ENCODE measurements around the gene ERVK3-1.

ERVK3-1 gene

DNA sequence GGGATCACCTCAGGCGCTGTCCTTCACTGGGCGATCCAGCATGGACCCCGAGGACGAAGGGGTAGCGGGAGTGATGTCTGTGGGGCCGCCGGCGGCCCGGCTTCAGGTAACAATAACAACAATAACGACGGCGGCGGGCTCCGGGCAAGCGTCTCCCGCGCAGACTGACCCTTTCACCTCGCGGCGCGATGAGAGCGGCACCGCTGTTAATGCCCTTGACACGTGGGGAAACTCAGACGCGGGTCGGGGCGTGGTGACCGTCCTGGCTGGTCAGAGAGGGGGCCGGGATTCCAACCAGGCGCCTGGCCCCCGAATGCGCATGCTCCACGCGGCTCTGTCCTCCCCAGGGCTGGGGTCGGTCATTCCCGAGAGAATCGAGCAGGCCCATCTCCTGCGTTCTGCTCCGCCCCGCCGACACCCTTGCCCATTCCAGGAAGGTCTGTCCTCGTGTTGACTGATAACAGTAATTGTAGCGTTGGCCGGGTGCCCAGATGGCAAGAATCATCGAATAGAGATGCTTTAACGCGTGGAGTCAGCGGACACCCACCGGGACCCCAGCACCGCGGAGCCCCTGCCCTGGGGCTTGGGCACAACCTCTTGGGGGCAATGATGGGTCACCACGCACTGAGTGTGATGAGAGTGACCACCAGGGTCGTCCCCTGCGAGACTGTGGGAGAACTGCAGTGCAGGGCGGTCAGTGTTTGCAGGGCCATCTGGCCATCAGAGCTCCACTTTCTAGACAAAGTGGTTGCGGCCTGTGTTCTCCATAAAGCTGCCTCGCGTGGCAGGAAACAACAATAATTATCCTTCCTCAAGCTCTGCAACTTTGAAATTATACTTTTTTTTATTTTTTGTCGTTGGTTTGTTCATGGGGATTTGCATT, 25.9 kb upstream of the ERVK3-1 start:
- H3K36me3 ChIP-seq (replicated peaks; ENCODE audit: low read depth, low read length): peaks cover 67% of the 10 kb centered on the region
- H2AFZ ChIP-seq (ENCODE audit: low read depth, low read length): peak overlapping the region; percentile 82
- H3K79me2 ChIP-seq (ENCODE audit: low read length): peaks cover 55% of the 10 kb centered on the region

DNA sequence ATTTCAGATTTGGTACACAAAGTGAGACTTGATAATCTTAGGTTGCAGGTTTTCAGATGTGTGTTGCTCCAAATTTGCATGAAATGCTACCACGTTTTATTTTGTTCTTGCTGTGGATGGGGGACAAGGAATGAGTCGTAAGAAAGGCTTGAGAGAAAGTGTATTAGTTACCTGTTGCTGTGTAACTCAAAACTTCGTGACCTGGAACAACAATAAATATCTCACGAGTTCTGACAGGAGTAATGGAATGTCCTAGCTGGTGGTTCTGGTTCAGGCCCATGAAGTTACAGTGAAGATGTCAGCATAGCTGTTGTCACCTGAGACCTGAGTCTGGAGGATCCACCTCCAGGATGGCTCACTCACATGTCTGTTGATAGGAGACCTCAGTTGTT, 25.3 kb upstream of the ERVK3-1 start:
- no peak overlapping the region for H2AFZ ChIP-seq (ENCODE audit: low read depth, low read length)
- no peak overlapping the region for H3K27ac ChIP-seq (ENCODE audit: low read length)
- peaks cover 14% of the 10 kb centered on the region for H3K9me3 ChIP-seq (ENCODE audit: insufficient read depth, low read length)
- peaks cover 65% of the 10 kb centered on the region for H3K36me3 ChIP-seq (replicated peaks; ENCODE audit: low read depth, low read length)
- peaks cover 13% of the 10 kb centered on the region for H3K4me1 ChIP-seq (ENCODE audit: low read length)
- peak overlapping the region; percentile 88 for H3K9ac ChIP-seq (ENCODE audit: low read length)
- peak overlapping the region; percentile 90 for H3K4me2 ChIP-seq (ENCODE audit: low read length)
- H4K20me1 ChIP-seq (ENCODE audit: insufficient read depth, low read length): no peaks in the 10 kb centered on the region
- TF ChIP-seq, protein P1, sequence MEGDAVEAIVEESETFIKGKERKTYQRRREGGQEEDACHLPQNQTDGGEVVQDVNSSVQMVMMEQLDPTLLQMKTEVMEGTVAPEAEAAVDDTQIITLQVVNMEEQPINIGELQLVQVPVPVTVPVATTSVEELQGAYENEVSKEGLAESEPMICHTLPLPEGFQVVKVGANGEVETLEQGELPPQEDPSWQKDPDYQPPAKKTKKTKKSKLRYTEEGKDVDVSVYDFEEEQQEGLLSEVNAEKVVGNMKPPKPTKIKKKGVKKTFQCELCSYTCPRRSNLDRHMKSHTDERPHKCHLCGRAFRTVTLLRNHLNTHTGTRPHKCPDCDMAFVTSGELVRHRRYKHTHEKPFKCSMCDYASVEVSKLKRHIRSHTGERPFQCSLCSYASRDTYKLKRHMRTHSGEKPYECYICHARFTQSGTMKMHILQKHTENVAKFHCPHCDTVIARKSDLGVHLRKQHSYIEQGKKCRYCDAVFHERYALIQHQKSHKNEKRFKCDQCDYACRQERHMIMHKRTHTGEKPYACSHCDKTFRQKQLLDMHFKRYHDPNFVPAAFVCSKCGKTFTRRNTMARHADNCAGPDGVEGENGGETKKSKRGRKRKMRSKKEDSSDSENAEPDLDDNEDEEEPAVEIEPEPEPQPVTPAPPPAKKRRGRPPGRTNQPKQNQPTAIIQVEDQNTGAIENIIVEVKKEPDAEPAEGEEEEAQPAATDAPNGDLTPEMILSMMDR (IDR thresholded peaks at IDR 0.05; ENCODE audit: low read depth, low read length): no peak
- no peak for TF ChIP-seq EZH2phosphoT487 (IDR thresholded peaks at IDR 0.05; ENCODE audit: low read depth)
- peaks cover 57% of the 10 kb centered on the region for H3K79me2 ChIP-seq (ENCODE audit: low read length)
- no peaks in the 10 kb centered on the region for H3K27me3 ChIP-seq (ENCODE audit: low read depth, low read length)
- H3K4me3 ChIP-seq (ENCODE audit: low read length): peak overlapping the region; percentile 84

More for the DNA sequence above, 25.9 kb upstream of the ERVK3-1 start:
- Histone ChIP-seq H3K4me3 (ENCODE audit: low read length) (peak overlapping the region; percentile 84), H3K27me3 (ENCODE audit: low read depth, low read length) (no peaks in the 10 kb centered on the region), H3K9me3 (ENCODE audit: insufficient read depth, low read length) (peaks cover 14% of the 10 kb centered on the region), H4K20me1 (ENCODE audit: insufficient read depth, low read length) (no peaks in the 10 kb centered on the region), H3K27ac (ENCODE audit: low read length) (peak overlapping the region; percentile 41), H3K4me1 (ENCODE audit: low read length) (peaks cover 13% of the 10 kb centered on the region), H3K9ac (ENCODE audit: low read length) (peak overlapping the region; percentile 88), H3K4me2 (ENCODE audit: low read length) (peak overlapping the region; percentile 90)
- TF ChIP-seq, protein P1 (IDR thresholded peaks at IDR 0.05; ENCODE audit: low read depth, low read length): no peak
- TF ChIP-seq EZH2phosphoT487 (IDR thresholded peaks at IDR 0.05; ENCODE audit: low read depth): no peak

DNA sequence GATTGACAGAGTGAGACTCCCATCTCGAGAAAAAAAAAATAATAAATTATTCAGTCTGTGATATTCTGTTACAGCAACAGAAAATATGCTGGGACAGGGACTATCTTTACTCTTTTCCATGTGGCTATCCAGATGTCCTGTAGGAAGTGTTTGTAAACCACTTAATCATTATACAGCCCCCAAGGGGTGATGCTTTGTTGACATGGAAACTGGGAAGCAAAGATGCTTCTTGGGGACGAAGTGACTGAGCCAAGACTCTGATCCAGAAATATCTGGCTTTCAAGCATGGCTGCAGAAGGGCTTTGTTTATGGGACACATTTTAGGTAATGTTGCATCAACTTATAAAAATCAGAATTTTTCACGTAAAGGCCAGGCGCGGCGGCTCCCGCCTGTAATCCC, 21.0 kb upstream of the ERVK3-1 start:
- H3K79me2 ChIP-seq (ENCODE audit: low read length): peaks cover 52% of the 10 kb centered on the region
- no peaks in the 10 kb centered on the region for H4K20me1 ChIP-seq (ENCODE audit: insufficient read depth, low read length)

DNA sequence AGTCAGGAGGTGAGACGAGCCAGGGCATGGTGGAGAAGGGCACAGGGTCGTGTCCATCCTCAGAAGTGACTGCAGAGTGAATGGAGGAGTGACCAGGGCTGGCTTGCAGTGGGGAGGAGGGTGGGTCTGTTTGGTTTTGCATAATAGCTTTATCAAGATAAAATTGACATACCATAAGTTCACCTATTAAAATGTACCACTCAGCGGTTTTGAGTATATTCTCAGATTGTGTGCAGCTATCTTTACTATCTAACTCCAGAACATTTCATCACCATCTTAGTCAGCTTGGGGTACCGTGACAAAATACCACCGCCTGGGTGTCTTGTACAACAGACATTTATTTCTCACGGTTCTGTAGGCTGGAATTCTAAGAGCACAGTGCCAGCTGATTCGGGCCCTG, 13.2 kb upstream of the ERVK3-1 start:
- Histone ChIP-seq H3K27me3 (ENCODE audit: low read depth, low read length) (no peaks in the 10 kb centered on the region), H3K4me2 (ENCODE audit: low read length) (no peak overlapping the region), H2AFZ (ENCODE audit: low read depth, low read length) (no peak overlapping the region), H3K27ac (ENCODE audit: low read length) (no peak overlapping the region), H3K9me3 (ENCODE audit: insufficient read depth, low read length) (peaks cover 25% of the 10 kb centered on the region; the same call in 1 of the 2 replicates), H3K79me2 (ENCODE audit: low read length) (peaks cover 8% of the 10 kb centered on the region), H3K4me1 (ENCODE audit: low read length) (no peaks in the 10 kb centered on the region), H3K4me3 (ENCODE audit: low read length) (no peak overlapping the region), H3K9ac (ENCODE audit: low read length) (no peak overlapping the region), H4K20me1 (ENCODE audit: insufficient read depth, low read length) (no peaks in the 10 kb centered on the region), H3K36me3 (replicated peaks; ENCODE audit: low read depth, low read length) (peaks cover 87% of the 10 kb centered on the region)
- TF ChIP-seq, protein P1 (IDR thresholded peaks at IDR 0.05; ENCODE audit: low read depth, low read length): no peak
- no peak for TF ChIP-seq EZH2phosphoT487 (IDR thresholded peaks at IDR 0.05; ENCODE audit: low read depth)

More for the DNA sequence above, 21.0 kb upstream of the ERVK3-1 start:
- Histone ChIP-seq H3K4me2 (ENCODE audit: low read length) (no peak overlapping the region), H3K36me3 (replicated peaks; ENCODE audit: low read depth, low read length) (peaks cover 81% of the 10 kb centered on the region), H3K4me3 (ENCODE audit: low read length) (no peak overlapping the region), H3K27ac (ENCODE audit: low read length) (no peak overlapping the region), H3K27me3 (ENCODE audit: low read depth, low read length) (no peaks in the 10 kb centered on the region), H3K4me1 (ENCODE audit: low read length) (peaks cover 9% of the 10 kb centered on the region; the same call in 1 of the 2 replicates), H3K9ac (ENCODE audit: low read length) (no peak overlapping the region), H3K9me3 (ENCODE audit: insufficient read depth, low read length) (peaks cover 14% of the 10 kb centered on the region), H2AFZ (ENCODE audit: low read depth, low read length) (no peak overlapping the region)
- TF ChIP-seq, protein P1 (IDR thresholded peaks at IDR 0.05; ENCODE audit: low read depth, low read length): no peak
- TF ChIP-seq EZH2phosphoT487 (IDR thresholded peaks at IDR 0.05; ENCODE audit: low read depth): no peak

Measured in OCI-LY3 (cell line).